ENCODE measurements around the gene MAP3K3.
A peak's percentile ranks its signal among the peaks of the same experiment; 100 is the strongest.

Gene MAP3K3

DNA sequence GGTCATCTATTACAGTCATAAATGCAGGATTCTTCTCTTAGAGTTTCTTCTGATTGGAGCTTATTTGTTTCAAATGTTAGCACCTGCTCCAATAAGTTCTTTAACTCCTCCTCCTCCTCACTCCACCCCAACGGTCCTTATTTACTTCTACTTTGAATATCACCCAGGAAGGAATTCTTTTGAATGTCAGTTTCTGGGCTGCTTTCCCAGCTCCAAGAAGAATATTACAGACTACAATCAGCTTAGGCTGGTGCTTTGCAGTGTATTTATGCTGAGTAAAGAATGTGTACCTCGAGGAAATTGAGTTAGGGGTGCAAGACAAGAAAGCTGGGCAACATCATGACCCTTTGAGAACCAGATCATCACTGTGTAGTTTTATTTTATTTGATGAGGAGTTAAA lies 30.8 kb downstream of the MAP3K3 start:
- no peak for DNase-seq

DNA sequence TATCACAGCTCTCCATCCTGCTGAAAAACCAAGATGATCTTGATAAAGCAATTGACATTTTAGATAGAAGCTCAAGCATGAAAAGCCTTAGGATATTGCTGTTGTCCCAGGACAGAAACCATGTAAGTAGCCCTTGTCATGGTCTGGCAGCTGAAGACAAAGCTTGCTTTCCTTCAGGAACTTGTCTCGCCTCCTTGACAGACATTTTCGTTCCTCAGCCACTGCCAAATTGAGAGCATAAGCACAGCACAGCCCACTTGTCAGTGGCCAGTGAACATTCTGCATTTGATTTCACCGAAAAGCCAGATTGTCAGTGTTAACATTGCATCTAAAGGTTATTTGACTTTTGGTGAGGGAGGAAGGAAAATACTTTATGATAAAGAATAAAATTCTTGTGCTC lies 35.6 kb downstream of the MAP3K3 start:
- DNase-seq, result no peak

DNA sequence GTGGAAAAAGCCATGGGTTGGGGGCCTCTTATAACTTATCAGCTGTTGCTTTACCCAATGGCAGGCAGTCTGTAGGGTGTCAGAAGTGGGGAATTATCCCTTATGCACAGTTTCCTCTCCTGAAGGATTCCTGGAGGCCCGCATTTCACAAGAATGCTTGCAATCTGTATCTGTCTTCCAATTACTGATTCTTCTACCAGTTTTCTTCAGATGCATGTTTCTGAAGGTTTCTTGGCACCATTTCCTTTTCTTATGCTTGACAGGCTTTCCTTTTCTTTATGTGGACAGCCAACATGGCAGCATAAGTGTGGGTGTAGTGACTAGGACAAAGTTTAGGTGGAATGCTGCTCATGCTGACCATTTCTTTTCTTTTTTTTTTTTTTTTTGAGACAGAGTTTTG lies 36.1 kb downstream of the MAP3K3 start:
- DNase-seq, result no peak

DNA sequence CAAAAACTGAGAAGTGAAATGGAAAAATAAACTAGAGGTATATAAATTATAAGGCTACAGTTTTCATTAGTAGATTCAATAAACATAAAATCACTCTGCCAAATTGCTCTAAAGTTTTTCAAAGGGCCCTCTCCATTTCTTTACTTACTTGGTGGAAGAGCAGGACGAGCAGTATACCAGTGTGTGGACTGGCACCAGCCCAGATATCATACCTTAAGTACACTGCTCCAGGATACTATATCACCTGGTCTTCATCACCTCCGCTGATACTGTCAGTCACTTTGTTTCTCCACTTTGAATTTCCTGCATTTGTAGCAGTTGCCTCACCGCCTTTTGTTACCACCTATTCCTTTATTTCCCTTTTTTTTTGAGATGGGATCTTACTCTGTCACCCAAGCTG lies 37.6 kb downstream of the MAP3K3 start:
- DNase-seq, result no peak

DNA sequence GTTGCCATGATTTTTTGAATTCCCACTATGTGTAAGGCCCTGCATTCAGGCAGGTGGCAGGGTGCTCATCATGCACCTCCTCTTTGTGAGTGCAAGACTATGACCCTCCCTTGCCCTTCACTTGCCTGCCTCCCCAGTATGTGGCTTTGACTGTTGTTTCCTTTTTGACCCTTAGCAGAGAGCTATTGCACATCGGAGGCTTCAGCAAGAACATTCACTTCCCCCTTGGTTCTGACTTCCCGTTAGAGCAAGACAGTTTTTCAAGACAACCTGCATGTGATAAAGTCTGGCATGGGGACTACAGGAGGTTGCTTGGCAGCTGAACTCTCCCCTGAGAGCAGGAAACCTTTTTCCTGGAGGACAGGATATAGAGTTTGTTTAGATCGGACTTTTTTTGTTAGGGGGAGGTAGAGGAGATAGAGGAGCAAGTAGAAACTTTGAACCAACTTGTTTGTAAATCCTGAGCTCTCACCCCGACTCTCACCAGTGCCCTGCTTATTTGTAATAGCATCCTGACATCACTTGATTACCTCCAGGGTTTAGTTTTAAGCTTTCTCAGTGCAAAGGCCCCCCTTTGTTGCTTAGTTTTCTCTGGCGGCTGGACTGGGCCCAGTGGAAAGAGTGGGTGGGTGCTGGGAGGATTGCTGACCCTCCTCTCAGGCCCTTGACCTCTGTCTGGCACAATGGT lies 43.5 kb downstream of the MAP3K3 start:
- DNase-seq, result peak; percentile 5 to 70

DNA sequence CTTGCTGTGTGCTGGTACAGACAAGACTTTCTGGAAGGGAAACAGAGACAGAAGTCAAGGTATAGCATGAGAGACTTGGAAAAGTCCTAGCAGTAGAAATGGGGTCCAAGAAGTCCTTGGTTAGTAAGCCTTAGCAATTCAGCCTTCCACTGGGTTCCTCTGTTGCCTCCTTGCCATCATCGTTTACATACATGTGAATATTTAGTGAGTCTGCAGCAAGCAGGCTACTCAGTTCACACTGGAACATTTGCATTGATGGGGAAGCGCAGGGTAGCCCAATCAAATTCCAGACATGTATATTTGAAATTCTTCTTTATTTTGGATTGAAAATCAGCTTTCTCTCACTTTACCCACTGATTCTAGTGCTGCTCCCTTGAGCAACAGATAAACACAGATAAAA lies 50.6 kb downstream of the MAP3K3 start:
- no peak for DNase-seq

DNA sequence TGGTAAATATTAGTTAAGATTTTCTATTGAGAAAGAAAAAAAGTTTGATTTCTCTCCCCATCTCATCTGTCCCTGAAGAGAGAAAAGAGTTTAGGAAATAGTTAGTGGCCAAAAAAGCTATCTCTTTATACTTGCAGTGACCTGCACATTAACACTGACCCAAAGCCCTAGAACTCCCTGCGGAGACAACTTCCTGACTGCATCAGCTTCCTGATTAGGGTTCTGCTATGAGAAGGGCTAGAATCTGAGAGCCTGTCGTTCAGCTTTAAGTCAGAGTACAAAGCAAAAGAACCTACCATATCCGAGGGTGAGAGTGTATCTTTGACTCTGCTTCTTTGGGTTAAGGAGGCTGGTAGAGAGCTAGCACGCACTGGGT lies 53.0 kb downstream of the MAP3K3 start:
- DNase-seq, result no peak

DNA sequence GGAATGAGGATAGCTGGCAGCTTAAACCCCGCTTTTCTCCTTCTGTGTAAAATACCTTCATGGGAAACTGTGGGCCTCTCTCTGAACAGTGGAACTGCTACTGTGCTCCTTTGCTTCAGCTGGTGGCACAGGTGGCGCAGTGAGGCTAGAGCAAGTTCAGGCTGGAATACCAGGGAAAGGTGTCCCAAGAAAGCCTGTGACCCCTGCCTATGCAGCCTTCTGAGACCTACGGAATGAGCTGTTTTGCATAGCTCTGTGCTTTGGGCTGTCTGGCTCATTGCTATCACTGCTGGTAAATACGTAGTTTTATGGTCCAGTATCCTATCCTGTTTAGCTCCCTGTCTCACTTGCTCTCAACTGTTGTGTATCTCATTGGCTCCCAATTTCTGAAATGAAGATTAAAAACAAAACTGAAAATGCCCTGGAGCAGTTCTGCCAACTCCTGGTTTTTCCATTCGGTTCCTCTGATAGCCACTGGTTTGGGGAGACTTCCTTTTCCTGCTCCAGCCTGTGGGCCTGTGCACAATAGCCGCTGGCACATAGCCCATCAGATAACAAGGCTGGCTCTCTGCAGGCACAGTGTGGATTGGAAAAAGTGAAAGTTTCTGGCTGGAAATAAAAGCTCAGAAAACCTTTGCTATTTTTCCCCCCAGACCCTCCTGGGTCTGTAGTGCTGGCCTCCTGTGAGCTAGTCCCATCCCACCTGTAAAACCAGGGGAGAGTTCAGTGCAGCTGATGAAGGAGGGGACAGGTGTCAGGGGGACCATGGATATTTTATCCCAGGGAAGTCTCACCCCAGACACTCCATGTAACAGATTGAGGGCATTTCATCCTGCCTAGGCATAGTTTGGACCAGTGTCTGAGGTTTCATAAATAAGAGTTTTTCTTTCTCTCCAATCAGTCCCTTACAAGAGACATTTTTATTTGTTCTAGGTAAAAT lies 53.7 kb downstream of the MAP3K3 start:
- DNase-seq, result no peak

DNA sequence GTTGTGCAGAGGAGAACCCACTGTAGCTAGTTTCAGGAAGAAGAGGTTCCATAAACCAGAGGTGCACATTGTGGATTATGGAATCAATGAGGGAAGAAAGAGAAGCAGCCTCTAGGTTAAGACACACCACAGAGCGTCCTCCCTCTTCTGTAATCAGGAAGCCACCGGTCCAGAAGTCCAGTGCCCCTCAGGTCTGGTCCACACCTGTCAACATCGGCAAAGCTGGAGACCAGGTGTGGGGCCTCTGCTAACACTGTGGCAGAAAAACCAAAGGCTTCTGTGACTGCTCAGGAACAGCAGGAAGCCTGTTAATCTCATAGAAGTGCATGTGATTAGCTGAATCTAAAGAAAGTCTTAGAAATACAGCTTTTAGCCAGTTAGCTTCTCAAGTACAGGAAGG lies 54.4 kb downstream of the MAP3K3 start:
- DNase-seq, result no peak

DNA sequence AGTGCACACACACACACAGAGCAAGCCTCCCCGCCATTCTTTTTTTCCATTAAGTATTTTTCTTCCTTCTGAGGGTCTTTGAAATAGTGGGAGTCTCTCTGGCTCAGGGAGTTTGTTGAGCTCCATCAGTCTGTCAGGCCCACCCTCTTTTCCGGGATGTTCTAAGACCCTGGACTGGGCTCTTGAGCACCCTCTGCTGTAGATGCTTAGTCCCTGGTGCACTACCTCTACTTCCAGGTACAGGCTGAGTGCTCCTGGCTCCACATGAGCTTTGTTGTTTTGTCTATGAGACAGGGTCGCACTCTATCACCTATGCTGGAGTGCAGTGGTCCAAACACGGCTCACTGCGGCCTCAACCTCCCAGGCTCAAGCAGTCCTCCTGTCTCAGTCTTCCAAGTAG lies 57.0 kb downstream of the MAP3K3 start:
- DNase-seq, result no peak

DNA sequence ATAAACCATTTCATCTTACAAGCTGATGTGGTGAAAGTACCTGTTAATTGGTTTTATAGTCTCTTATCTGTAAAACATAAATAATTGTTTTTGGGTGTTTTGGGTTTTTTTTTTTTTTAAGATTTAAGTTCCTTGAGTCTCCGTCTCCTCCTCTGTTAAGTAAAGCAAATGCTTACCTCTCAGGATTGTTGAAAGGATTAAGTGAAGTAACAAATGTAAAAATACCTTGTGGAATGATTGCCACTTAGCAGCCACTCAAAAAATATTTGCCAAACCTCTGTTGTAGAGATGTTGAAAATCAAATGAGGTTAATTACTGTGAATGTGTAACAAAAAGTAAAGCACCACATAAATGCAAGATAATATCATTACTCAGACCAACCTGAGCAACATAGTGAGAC lies 58.5 kb downstream of the MAP3K3 start:
- no peak for DNase-seq

DNA sequence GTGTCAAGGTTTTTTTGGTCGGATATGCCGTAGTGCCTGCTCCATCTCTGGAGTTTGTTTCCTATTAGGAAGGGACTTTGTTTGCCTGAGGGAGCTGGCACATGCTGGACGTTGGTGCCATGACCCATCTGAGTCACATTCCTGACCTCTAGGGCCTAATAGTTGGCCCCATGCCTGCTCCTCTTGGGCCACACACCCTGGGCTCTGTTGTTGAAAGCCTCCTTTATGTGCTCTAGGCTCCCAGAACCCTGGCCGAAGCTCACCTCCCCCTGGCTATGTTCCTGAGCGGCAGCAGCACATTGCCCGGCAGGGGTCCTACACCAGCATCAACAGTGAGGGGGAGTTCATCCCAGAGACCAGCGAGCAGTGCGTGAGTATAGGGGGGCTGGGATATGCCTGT lies 59.3 kb downstream of the MAP3K3 start:
- DNase-seq, result no peak

DNA sequence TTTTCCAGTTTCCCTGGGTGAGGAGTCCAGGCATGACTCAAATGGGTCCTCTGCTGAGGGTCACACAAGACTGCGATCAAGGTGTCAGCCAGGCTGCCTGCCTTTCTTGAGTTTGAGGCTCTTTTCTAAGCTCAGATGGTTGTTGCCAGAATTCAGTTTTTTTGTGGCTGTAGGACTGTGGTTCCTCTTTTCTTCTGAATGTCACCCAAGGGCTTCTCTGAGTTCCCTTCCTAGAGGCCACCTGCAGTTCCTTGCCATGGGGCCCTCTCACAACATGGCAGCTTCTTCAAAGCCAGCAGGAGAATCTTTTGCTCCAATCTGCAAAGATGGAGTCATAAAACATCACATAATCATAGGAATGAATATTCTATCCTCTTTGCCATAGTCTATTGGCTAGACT lies 60.2 kb downstream of the MAP3K3 start:
- no peak for DNase-seq

DNA sequence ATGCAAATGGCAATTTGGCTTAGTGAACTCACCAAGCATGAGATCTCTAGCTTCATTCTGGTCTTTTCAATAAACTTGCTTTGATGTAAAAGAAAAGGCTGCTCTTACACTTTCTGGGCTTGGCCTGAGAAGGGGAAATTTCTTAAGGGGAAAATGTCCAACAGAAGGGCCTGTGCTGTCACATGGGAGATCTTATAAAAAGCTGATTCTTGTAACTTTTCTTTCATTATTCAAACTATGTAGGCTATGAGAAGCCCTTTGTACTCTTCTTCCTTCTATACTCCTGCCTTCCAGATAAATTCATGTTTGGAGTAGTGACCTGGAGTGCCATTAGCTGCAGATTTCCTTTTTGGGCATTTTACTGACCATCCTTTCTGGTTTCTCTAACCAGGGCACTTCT lies 60.8 kb downstream of the MAP3K3 start:
- DNase-seq, result no peak

DNA sequence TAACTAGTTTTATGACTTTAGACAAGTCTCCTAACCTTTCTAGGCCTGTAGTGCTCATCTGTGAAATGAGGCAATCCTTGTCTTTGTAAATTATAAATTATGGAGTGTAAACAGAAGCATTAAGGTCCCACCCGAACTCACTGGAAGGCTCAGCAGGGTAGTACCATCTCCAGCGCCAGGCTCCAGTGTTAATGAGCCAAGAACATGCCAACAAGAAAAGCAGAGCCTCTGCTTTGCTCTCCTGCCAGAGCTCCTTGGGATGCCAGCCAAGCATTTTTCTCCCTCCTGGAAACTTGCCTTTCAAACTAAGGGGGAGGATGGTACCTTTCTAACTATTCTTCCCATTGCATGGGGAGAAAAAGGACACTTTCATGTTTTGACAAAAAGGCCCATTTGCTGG lies 62.8 kb downstream of the MAP3K3 start:
- no peak for DNase-seq

DNA sequence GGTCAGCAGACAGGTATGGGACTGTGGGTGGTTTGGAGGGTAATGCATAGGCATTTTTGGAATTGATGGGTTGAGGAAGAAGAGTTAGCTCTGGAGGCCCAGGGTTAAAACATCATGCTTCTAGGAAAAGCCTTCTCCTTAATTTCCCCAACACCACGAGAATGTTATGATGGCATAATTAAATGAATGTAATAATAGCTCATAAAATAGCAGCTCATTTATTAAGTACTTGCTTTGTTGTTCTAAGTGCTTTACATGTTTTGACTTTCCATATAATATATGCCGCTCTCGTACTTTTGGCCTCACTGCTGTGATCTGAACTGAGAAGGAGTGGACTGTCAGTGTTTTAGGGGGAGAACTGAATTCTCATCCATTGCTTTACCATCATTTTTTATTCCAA lies 63.4 kb downstream of the MAP3K3 start:
- DNase-seq, result no peak

DNA sequence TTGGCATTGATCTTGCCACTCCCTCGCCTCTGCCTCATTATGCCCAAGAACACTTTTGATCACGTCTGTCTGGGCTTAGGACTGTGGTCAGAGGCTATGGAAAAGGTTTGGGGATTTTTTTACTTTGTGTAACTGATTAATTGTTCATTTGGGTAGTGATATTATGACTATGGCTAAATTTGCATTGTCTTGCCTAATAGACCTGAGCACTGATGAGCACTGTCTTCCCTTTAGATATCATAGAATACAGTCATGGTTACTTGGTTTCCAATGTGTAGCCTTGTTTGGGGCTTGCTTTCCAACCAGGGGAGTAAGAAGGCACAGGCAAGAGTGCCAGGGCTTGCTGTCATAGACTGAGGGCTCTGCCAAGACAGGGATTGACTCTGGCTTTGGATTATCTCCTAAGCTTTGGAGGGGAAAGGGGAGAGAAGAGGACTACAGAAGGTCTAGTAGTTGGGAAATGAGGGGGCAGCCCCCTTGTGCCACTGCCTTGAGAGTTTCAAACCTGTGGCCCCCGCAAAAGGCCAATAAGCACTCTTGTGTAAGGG lies 64.0 kb downstream of the MAP3K3 start:
- no peak for DNase-seq

DNA sequence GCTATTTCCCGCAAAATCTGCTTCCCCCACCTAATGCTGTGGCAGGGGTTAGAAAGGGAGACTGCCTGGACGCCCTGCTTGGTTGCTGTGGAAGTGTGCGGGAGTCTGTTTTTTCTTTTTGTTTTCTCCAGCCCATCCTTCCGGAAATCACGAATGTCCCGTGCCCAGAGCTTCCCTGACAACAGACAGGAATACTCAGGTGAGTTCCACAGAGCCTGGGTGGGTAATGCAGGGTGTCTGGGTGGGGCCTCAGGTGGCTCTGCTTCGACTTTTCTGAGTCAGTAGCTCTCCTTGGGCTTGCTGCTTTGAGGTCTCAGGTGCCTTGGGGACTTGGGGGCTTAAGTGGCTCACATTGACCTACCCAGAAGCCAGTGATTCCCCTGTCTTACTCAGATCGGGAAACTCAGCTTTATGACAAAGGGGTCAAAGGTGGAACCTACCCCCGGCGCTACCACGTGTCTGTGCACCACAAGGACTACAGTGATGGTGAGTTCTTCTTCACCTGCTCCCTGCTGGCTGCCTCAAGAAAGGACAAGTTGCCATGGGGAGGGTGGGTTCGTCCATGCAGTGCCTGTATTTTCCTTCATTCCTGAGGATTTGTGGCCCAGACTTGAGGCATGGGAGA lies 66.3 kb downstream of the MAP3K3 start:
- no peak for DNase-seq

DNA sequence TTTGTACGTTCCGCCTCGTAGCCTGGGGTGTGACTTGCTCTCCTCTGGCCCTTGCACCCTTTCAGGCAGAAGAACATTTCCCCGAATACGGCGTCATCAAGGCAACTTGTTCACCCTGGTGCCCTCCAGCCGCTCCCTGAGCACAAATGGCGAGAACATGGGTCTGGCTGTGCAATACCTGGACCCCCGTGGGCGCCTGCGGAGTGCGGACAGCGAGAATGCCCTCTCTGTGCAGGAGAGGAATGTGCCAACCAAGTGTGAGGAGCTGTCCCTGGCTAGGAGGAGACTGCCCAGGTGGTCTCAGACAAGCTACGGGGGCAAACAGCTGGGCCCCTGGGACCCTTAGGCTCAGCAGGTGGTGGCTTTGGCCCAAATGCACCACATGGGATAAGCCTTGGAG lies 67.3 kb downstream of the MAP3K3 start:
- DNase-seq, result no peak

DNA sequence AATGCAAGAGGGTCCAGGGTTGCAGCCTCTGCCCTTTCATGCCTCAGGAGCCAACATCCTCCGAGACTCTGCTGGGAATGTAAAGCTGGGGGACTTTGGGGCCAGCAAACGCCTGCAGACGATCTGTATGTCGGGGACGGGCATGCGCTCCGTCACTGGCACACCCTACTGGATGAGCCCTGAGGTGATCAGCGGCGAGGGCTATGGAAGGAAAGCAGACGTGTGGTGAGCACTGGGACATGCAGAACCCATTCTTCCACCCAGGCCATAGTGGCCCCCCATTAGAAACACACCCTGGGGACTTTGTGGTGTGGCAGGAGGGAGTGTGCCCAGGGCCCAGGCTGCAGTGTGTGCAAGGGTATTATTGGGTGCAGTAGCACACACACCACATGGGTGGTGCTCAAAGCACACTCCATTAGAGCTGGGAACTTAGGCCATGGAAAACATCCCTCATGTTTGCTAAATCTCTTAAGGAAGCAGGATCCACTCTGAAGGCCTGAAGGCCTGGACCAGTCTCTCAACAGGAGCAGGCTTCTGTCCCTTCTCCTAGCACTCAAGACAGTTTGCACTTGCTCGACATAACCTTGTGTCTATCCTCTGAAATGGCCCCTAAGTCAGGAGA lies 70.1 kb downstream of the MAP3K3 start:
- DNase-seq, result no peak

DNA sequence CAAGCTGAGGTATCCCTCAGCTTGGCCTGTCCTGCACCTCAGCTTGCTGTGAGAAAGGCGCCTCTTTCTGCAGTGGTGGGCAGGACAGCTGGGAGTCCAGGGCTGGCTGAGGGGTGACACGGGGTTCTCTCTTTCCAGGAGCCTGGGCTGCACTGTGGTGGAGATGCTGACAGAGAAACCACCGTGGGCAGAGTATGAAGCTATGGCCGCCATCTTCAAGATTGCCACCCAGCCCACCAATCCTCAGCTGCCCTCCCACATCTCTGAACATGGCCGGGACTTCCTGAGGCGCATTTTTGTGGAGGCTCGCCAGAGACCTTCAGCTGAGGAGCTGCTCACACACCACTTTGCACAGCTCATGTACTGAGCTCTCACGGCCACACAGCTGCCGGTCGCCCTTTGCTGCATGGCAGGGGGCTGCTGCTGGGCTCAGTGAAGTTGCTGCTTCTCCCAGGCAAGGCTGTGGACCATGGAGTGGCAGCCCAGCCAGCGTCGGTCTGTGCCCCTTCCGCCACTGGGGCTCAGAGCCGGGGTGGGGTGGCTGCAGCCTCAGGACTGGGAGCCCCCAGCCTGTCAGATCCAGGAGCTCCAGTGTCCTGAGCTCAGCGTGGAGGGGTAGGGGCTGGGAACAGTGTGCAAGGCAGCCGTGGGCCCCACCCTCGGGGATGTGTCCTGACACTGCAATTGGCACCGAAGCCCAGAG lies 71.3 kb downstream of the MAP3K3 start:
- DNase-seq, result no peak

DNA sequence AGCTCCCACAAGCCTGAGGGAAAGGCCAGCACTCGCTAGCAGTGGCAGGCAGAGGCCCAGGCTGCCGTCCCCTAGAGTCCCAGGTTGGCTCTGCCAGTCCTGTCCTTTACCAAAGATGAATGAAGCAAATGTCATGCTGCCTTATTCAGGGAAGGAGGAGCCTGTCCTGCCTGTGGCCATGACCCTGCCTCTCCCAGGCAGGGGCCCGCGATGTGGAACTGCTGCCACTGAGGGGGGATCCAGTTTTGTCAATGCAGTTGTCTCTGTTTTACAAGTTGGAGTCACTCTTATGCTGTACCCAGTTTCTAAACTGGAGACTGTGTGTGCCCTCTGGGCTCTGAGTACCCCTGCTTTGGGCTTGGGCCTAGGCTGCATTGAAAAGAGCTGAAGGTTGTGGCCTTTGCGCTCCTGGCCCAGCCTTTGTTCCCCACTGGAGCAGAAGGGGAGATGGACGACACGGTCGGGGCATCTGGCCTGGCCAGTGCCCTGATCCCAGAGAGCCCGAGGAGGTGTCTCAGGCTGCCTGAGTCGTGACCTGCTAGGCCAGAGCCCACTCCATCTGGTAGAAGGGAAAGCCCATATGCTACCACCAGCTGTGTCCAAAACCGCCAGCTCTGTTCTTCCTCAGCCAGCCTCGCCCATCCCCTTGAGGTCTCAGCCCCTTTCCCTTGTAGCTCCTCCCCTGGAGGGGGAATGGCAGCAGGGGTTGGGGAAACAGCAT lies 72.2 kb downstream of the MAP3K3 start:
- no peak for DNase-seq
